Measurements from ENCODE around the gene TRIM33. TPM values are rescaled to one million over a fixed set of nuclear protein-coding genes. Genes with fewer than 3 reads are reported as not detected.

TRIM33 gene
- 10 to 100 TPM; 32.5 to 34.1 TPM for total RNA-seq

- ChIA-PET POLR2A (interaction anchor here (0.5 to 1.4 kb wide), 8 partner anchors 17 to 1842 kb away, joined by 3 to 8 read pairs (median 6); partner anchors contain the start of gene CSDE1), CTCF (interaction anchor here (0.6 to 1.2 kb wide), 2 partner anchors 11 to 632 kb away, joined by 3 to 5 read pairs; no protein-coding TSS in a partner anchor)
These were observed at the start of gene TRIM33 for GRCh38 chr1:114511032-114511785. Gene TRIM33, minus strand, starts transcription at chr1:114511203. Its CDS starts 127 bp downstream, at chr1:114511076.

- ChIA-PET CTCF (no interaction called here), POLR2A (interaction anchor here (0.5 kb wide), 1 partner anchor 48 kb away, joined by 8 read pairs; no protein-coding TSS in a partner anchor)
These were observed 48.4 kb upstream of the TRIM33 start for GRCh38 chr1:114559356-114559755.

- CTCF ChIA-PET = no interaction called here
These were observed 47.5 kb upstream of the TRIM33 start for GRCh38 chr1:114558544-114558943.

GRCh38 chr1:114554577-114554976 lies 43.6 kb upstream of the TRIM33 start:
- ChIA-PET POLR2A (no interaction called here), CTCF (interaction anchor here (0.6 kb wide), 1 partner anchor 118 kb away, joined by 4 read pairs; no protein-coding TSS in a partner anchor)

More at GRCh38 chr1:114558544-114558943, 47.5 kb upstream of the TRIM33 start:
- POLR2A ChIA-PET = interaction anchor here (0.5 kb wide), 1 partner anchor 47 kb away, joined by 8 read pairs; no protein-coding TSS in a partner anchor

GRCh38 chr1:114552106-114552639 lies 41.2 kb upstream of the TRIM33 start:
- ChIA-PET CTCF (no interaction called here), POLR2A (no interaction called here)

GRCh38 chr1:114551400-114551799 lies 40.4 kb upstream of the TRIM33 start:
- ChIA-PET POLR2A (no interaction called here), CTCF (no interaction called here)

- CTCF ChIA-PET = no interaction called here
- POLR2A ChIA-PET = no interaction called here
These were observed 39.3 kb upstream of the TRIM33 start for GRCh38 chr1:114550336-114550735.

GRCh38 chr1:114549137-114549536 lies 38.1 kb upstream of the TRIM33 start:
- CTCF ChIA-PET = no interaction called here
- POLR2A ChIA-PET = no interaction called here

GRCh38 chr1:114547076-114547475 lies 36.1 kb upstream of the TRIM33 start:
- ChIA-PET POLR2A (no interaction called here), CTCF (no interaction called here)

GRCh38 chr1:114545796-114546195 lies 34.8 kb upstream of the TRIM33 start:
- CTCF ChIA-PET = no interaction called here
- POLR2A ChIA-PET = no interaction called here

GRCh38 chr1:114545315-114545714 lies 34.3 kb upstream of the TRIM33 start:
- POLR2A ChIA-PET = no interaction called here
- CTCF ChIA-PET = no interaction called here

GRCh38 chr1:114540821-114541220 lies 29.8 kb upstream of the TRIM33 start:
- ChIA-PET POLR2A (no interaction called here), CTCF (no interaction called here)

GRCh38 chr1:114540272-114540671 lies 29.3 kb upstream of the TRIM33 start:
- POLR2A ChIA-PET = no interaction called here

GRCh38 chr1:114536043-114536442 lies 25.0 kb upstream of the TRIM33 start:
- ChIA-PET POLR2A (no interaction called here), CTCF (no interaction called here)

More at GRCh38 chr1:114540272-114540671, 29.3 kb upstream of the TRIM33 start:
- CTCF ChIA-PET = no interaction called here

- CTCF ChIA-PET = no interaction called here
- POLR2A ChIA-PET = no interaction called here
These were observed 24.4 kb upstream of the TRIM33 start for GRCh38 chr1:114535401-114535800.

- POLR2A ChIA-PET = no interaction called here
- CTCF ChIA-PET = no interaction called here
These were observed 20.1 kb upstream of the TRIM33 start for GRCh38 chr1:114531094-114531493.

GRCh38 chr1:114530224-114530623 lies 19.2 kb upstream of the TRIM33 start:
- ChIA-PET CTCF (no interaction called here), POLR2A (no interaction called here)

- ChIA-PET POLR2A (no interaction called here), CTCF (no interaction called here)
These were observed 13.9 kb upstream of the TRIM33 start for GRCh38 chr1:114524944-114525343.

- ChIA-PET CTCF (no interaction called here), POLR2A (no interaction called here)
These were observed 11.2 kb upstream of the TRIM33 start for GRCh38 chr1:114522264-114522575.

GRCh38 chr1:114521396-114522263 lies 10.6 kb upstream of the TRIM33 start:
- ChIA-PET CTCF (no interaction called here), POLR2A (no interaction called here)

GRCh38 chr1:114517348-114517747 lies 6.3 kb upstream of the TRIM33 start:
- POLR2A ChIA-PET = no interaction called here
- CTCF ChIA-PET = interaction anchor here (0.7 kb wide), 1 partner anchor 732 kb away, joined by 3 read pairs; no protein-coding TSS in a partner anchor
